Spleen (tissue), 11 donors: ENCODE data around the gene DENND1A. TPM values are rescaled to one million over a fixed set of nuclear protein-coding genes. Genes with fewer than 3 reads are reported as not detected.

Source experiments
- DNase-seq: peaks from one replicate; pipeline ENCODE4 v3.0.0-alpha.2; 2020
- H3K27ac ChIP-seq, 8 donors: fragments of 200-600 bp; sonication (generic) in 7 of 8; 1 replicate in 4 of 8; 2 replicates in 4 of 8; pipeline versions ENCODE4 v1.5.0 to v1.8.0; 2016 to 2021; ENCODE audit warnings: inconsistent platforms in 4 of 8, mild to moderate bottlenecking in 4 of 8, moderate library complexity in 1 of 8
- H3K27me3 ChIP-seq, 7 donors: fragments of 200-600 bp; sonication (generic) in 6 of 7; replicated peaks in 1 of 7; 1 replicate in 4 of 7; 2 replicates in 3 of 7; pipeline versions ENCODE4 v1.5.0 to v1.8.0; 2016 to 2021; ENCODE audit warnings: inconsistent platforms in 3 of 7, mild to moderate bottlenecking in 1 of 7
- H3K36me3 ChIP-seq, 6 donors: fragments of 200-600 bp; sonication (generic) in 5 of 6; 1 replicate in 4 of 6; 2 replicates in 2 of 6; pipeline versions ENCODE4 v1.5.0 to v1.8.0; 2016 to 2021; ENCODE audit warnings: inconsistent platforms in 2 of 6
- H3K4me1 ChIP-seq, 6 donors: fragments of 200-600 bp; sonication (generic) in 5 of 6; 1 replicate in 3 of 6; 2 replicates in 3 of 6; pipeline versions ENCODE4 v1.5.0 to v1.8.0; 2016 to 2021; ENCODE audit warnings: inconsistent platforms in 3 of 6
- H3K4me3 ChIP-seq, 8 donors: fragments of 200-600 bp; sonication (generic) in 7 of 8; 1 replicate in 4 of 8; 2 replicates in 4 of 8; pipeline versions ENCODE4 v1.5.0 to v1.8.0; 2016 to 2021; ENCODE audit warnings: inconsistent platforms in 4 of 8, mild to moderate bottlenecking in 4 of 8, moderate library complexity in 2 of 8
- H3K9me3 ChIP-seq, 8 donors: fragments of 200-600 bp; sonication (generic) in 7 of 8; 1 replicate in 4 of 8; 2 replicates in 4 of 8; pipeline versions ENCODE4 v1.5.0 to v1.8.0; 2016 to 2021; ENCODE audit warnings: inconsistent platforms in 4 of 8
- POLR2A ChIP-seq, 3 donors: fragments of 450-650 bp; IDR thresholded peaks; one replicate each; pipeline ENCODE4 v1.5.1; 2017; ENCODE audit warnings: antibody characterized with exemption in 3 of 3, mild to moderate bottlenecking in 1 of 3
- POLR2AphosphoS5 ChIP-seq, 3 donors: sonication (generic); formaldehyde crosslinking; IDR thresholded peaks; one replicate each; pipeline ENCODE4 v1.5.1; 2017; ENCODE audit warnings: antibody characterized with exemption in 3 of 3
- WGBS, 5 donors: extraction: QIAGEN DNeasy Blood & Tissue Kit in 3 of 5; methylation state at CpG; one replicate each; pipeline versions ENCODE4 v1.1.5 to v1.1.7; 2013 to 2018; 5-methylcytosine and 5-hydroxymethylcytosine counted together
- intact Hi-C: fragments of 100-400 bp; cut with DNase I; formaldehyde crosslinking; loops from one replicate; pipeline ENCODE4 v1.15.0; 2023; ENCODE audit warnings: low total_unique reads
- polyA plus RNA-seq, 3 donors: library from polyadenylated mRNA; stranded (reverse); fragments of 200-250 nt; gene quantifications; one replicate each; pipeline ENCODE4 v1.2.1, GENCODE V29; 2013
- total RNA-seq, 7 donors: library from RNA; depleted of rRNA in 3 of 7; stranded (reverse); fragments of >200 nt in 3 of 7; fragmentation: NEBNext Ultra II Directional in 4 of 7; extraction: Animal tissue kit (Norgen Biotek cat#: 25700) in 4 of 7; gene quantifications; one replicate each; pipeline versions ENCODE4 v1.1.0 to v1.2.1, GENCODE V29; 2016 to 2021
- TF ChIP-seq, protein P1 (sequence below), 11 experiments: fragments of 200-600 bp in 7 of 11; fragments of 450-650 bp in 4 of 11; sonication (generic) in 4 of 11; IDR thresholded peaks in 8 of 11; conservative IDR thresholded peaks in 3 of 11; 1 replicate in 7 of 11; 2 replicates in 4 of 11; pipeline versions ENCODE4 v1.4.0 to v1.8.0; 2016 to 2021; ENCODE audit warnings: antibody characterized with exemption in 11 of 11, inconsistent platforms in 4 of 11, mild to moderate bottlenecking in 1 of 11
- donor health status: healthy with polysubstance abuse.
- donor health status: DM: no; HTN: no; CAD: no; lungs with moderate emphysema.
- donor health status: DM: no; HTN: no; CAD: no.
- donor health status: Bipolar disorder and iron deficiency.
- donor health status: healthy.
- donor health status: DM: no; HTN: no; CAD: no.
- donor health status: DM: yes; HTN: yes; CAD: no.

The DENND1A gene
- total and polyA plus RNA-seq, 10 donors: 5.4 to 59.3 (median 48.8) TPM

DNA sequence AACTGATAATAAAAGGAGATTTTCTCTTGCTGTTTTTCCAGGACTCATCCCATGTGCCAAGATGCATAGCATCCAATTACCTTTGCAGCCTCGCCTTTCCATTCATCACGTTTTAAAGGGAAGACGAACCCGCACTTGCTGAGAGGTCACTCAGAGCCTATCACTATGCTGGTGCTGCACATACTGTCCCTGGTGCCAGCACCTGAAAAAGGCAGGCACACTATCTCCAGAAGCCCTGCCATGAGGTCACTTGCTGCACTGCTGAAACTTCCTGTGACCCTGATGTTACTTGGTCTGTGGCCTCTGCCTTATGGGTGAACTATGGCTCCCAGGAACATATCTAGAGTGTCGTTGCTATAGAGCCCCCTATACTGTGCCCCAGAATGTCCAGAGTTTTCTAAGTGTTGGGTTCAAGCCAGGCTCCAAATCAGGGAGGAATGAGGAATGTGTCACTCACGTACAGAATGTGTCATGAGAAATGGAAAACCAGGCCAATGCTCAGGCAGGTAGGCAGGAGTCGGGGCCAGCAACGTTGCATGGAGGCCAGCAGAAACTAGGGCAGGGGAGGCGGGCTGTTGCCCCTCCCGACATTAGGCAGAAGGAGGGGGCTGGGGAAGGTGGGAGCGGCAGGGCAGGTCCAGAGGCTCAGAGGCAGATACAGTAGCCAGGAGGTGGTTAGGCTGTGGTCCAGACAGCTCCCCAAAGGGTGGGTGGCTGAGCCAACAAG lies 311.8 kb downstream of the DENND1A start:
- peaks cover 0 to 35% (median 0%) of the 10 kb centered on the region in 6 donors for H3K36me3 ChIP-seq
- H3K4me1 ChIP-seq: peaks cover 0 to 6% (median 0%) of the 10 kb centered on the region in 6 donors
- intact Hi-C loops: no loop called here
- no peaks in the 10 kb centered on the region for H3K27me3 ChIP-seq
- TF ChIP-seq POLR2AphosphoS5 (IDR thresholded peaks at IDR 0.05) (no peak), POLR2A (IDR thresholded peaks at IDR 0.05) (no peak)
- TF ChIP-seq, protein P1, sequence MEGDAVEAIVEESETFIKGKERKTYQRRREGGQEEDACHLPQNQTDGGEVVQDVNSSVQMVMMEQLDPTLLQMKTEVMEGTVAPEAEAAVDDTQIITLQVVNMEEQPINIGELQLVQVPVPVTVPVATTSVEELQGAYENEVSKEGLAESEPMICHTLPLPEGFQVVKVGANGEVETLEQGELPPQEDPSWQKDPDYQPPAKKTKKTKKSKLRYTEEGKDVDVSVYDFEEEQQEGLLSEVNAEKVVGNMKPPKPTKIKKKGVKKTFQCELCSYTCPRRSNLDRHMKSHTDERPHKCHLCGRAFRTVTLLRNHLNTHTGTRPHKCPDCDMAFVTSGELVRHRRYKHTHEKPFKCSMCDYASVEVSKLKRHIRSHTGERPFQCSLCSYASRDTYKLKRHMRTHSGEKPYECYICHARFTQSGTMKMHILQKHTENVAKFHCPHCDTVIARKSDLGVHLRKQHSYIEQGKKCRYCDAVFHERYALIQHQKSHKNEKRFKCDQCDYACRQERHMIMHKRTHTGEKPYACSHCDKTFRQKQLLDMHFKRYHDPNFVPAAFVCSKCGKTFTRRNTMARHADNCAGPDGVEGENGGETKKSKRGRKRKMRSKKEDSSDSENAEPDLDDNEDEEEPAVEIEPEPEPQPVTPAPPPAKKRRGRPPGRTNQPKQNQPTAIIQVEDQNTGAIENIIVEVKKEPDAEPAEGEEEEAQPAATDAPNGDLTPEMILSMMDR (IDR thresholded peaks at IDR 0.05 in 8 of 11, conservative IDR thresholded peaks at IDR 0.05 in 3 of 11): no peak
- no peak overlapping the region for H3K27ac ChIP-seq
- DNase-seq: no peak
- H3K4me3 ChIP-seq: no peak overlapping the region
- no peaks in the 10 kb centered on the region for H3K9me3 ChIP-seq
- WGBS, 5 donors: 88 to 93% (median 93%) methylated on average over 11 of the region's 11 CpGs

DNA sequence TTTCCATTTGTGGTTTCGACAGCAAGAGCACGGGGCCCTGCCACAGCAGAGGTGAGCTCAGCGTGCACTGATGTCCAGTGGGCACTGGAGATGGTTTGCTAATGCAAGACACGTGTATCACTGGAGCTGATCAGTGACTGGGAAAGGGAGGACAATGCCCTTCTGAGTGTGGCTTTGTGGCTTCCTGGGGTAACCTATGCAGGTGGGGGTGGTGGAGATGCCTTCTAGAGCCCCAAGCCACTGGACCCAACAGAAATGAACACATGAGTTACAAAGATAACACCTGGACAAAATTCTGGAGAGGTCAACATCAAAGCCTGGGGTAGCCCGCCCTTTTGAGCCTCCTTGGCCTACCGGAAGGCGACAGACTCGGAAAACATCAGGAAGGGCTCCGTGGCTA lies 312.6 kb downstream of the DENND1A start:
- intact Hi-C loops: no loop called here
- Histone ChIP-seq H3K4me1 (peaks cover 0 to 3% (median 0%) of the 10 kb centered on the region in 6 donors), H3K9me3 (no peaks in the 10 kb centered on the region), H3K27ac (no peak overlapping the region), H3K36me3 (peaks cover 0 to 35% (median 0%) of the 10 kb centered on the region in 6 donors), H3K27me3 (no peaks in the 10 kb centered on the region), H3K4me3 (no peak overlapping the region)
- TF ChIP-seq, protein P1 (IDR thresholded peaks at IDR 0.05 in 8 of 11, conservative IDR thresholded peaks at IDR 0.05 in 3 of 11): no peak
- TF ChIP-seq POLR2AphosphoS5 (IDR thresholded peaks at IDR 0.05): no peak
- no peak for TF ChIP-seq POLR2A (IDR thresholded peaks at IDR 0.05)
- DNase-seq: no peak
- WGBS, 5 donors: 89 to 97% (median 94%) methylated on average over 9 of the region's 9 CpGs

DNA sequence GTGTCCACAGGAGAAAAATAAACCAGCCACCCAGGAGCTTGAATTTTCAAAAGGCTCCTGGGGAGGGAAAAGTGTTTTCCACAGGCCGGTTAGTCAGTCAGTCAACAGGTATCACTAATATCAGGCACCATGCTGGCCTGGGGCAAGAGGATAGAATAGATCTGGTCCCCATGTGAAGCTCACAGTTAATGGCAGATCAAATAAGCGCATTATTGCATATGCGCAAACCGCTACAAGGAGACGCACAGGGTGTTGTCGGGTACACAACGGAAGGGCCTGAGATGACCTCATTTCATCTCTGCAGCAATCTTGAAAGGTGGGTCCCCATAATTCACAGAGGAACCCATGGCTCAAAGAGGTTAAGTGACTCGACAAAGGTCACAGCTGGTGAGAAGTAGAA lies 313.2 kb downstream of the DENND1A start:
- intact Hi-C loops: no loop called here
- H3K27me3 ChIP-seq: no peaks in the 10 kb centered on the region
- 95 to 99% (median 97%) methylated on average over 8 of the region's 8 CpGs for WGBS, 5 donors
- H3K4me3 ChIP-seq: no peak overlapping the region
- TF ChIP-seq POLR2AphosphoS5 (IDR thresholded peaks at IDR 0.05) (no peak), POLR2A (IDR thresholded peaks at IDR 0.05) (no peak)
- TF ChIP-seq, protein P1 (IDR thresholded peaks at IDR 0.05 in 8 of 11, conservative IDR thresholded peaks at IDR 0.05 in 3 of 11): no peak
- peaks cover 0 to 35% (median 0%) of the 10 kb centered on the region in 6 donors for H3K36me3 ChIP-seq
- DNase-seq: no peak
- no peaks in the 10 kb centered on the region for H3K4me1 ChIP-seq
- no peak overlapping the region for H3K27ac ChIP-seq
- H3K9me3 ChIP-seq: no peaks in the 10 kb centered on the region

DNA sequence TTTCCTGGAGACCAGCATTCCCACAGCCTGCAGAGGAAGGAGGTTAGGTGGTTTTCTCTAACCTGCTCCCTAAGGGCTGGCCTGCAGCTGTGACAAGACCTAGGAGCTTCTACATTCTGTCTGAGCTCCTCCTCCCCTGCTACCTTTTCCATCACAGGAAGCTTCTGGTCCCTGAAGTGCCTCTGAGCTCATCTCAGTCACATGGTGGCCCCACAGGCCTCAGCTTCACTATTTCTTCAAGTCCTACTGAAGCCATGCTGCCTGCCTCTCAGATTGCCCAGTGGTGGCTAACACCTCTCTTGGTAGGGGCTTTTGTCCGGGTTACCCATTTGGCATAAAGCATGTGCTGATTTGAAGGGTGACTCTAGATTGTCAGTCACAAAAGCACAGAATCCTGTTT lies 314.5 kb downstream of the DENND1A start:
- WGBS, 5 donors: 73 to 94% (median 92%) methylated on average over 1 of the region's 1 CpG
- intact Hi-C loops: no loop called here

More for the DNA sequence above, 314.5 kb downstream of the DENND1A start:
- H3K27me3 ChIP-seq: no peaks in the 10 kb centered on the region
- TF ChIP-seq POLR2AphosphoS5 (IDR thresholded peaks at IDR 0.05) (no peak), POLR2A (IDR thresholded peaks at IDR 0.05) (no peak)
- TF ChIP-seq, protein P1 (IDR thresholded peaks at IDR 0.05 in 8 of 11, conservative IDR thresholded peaks at IDR 0.05 in 3 of 11): no peak
- H3K9me3 ChIP-seq: no peaks in the 10 kb centered on the region
- H3K4me1 ChIP-seq: peaks cover 0 to 5% (median 0%) of the 10 kb centered on the region in 6 donors
- H3K4me3 ChIP-seq: no peak overlapping the region
- no peak for DNase-seq
- peaks cover 0 to 35% (median 0%) of the 10 kb centered on the region in 6 donors for H3K36me3 ChIP-seq
- no peak overlapping the region for H3K27ac ChIP-seq
